22Rv1 (cell line): Measurements from ENCODE around the gene RSPH9.

Experiments used
- CTCF ChIP-seq: fragments of 450-650 bp; IDR thresholded peaks from 2 replicates; pipeline ENCODE4 v1.5.1; 2017; ENCODE audit warnings: mild to moderate bottlenecking
- ZFX ChIP-seq: fragments of 450-650 bp; IDR thresholded peaks from 2 replicates; pipeline ENCODE4 v1.6.1; 2017; ENCODE audit warnings: antibody characterized with exemption, borderline replicate concordance

DNA sequence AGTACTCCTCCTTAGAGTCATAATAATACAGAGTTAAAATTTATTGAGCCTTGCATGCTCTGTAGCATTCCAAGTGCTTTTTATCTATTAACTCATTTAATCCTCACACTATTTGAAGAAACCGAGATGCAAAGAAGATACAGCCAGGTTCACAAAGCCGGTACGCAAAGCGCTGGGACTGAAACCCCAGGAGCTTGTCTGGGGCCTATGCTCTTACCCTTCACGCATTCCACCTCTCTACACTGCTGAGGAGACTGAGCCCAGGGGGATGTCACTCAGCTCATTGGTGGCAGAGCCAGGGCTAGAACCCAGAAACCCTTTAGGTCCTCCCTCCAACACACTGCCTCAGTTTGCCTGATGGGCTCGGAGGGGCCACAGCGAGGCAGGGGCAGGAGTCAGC, 62.4 kb downstream of the RSPH9 start:
- TF ChIP-seq CTCF (no peak), ZFX (no peak)
